Liver (tissue), 9 donors: ENCODE results near the gene PARD3. TPM values are rescaled to one million over a fixed set of nuclear protein-coding genes. Genes with fewer than 3 reads are reported as not detected.

Experiments
- DNase-seq: peaks from one replicate; pipeline ENCODE4 v3.0.0-alpha.2; 2017; ENCODE audit warnings: low spot score
- H3K27ac ChIP-seq, 2 donors: one replicate each; pipeline ENCODE4 v1.7.0; 2013; ENCODE audit warnings: inconsistent platforms in 2 of 2, low read length in 2 of 2, control low read depth in 1 of 2, low read depth in 1 of 2, mild to moderate bottlenecking in 1 of 2
- H3K27me3 ChIP-seq, 4 donors: one replicate each; pipeline versions ENCODE4 v1.6.1 to v1.7.0; 2013; ENCODE audit warnings: low read length in 3 of 4, inconsistent platforms in 1 of 4, mild to moderate bottlenecking in 1 of 4, moderate library complexity in 1 of 4; ENCODE audit not compliant: control insufficient read depth in 4 of 4, insufficient read depth in 4 of 4
- H3K36me3 ChIP-seq, 4 donors: one replicate each; pipeline versions ENCODE4 v1.6.1 to v1.7.0; 2013; ENCODE audit warnings: low read length in 3 of 4, mild to moderate bottlenecking in 3 of 4, low read depth in 1 of 4, moderate library complexity in 1 of 4; ENCODE audit not compliant: control insufficient read depth in 4 of 4, insufficient read depth in 3 of 4
- H3K4me1 ChIP-seq, 4 donors: one replicate each; pipeline versions ENCODE4 v1.6.1 to v1.7.0; 2013; ENCODE audit warnings: low read length in 3 of 4, mild to moderate bottlenecking in 3 of 4, moderate library complexity in 1 of 4; ENCODE audit not compliant: control insufficient read depth in 4 of 4, insufficient read depth in 4 of 4
- H3K4me3 ChIP-seq, 3 donors: one replicate each; pipeline versions ENCODE4 v1.6.1 to v1.7.0; 2013; ENCODE audit warnings: low read length in 3 of 3, control low read depth in 1 of 3, low read depth in 1 of 3, mild to moderate bottlenecking in 1 of 3
- H3K9ac ChIP-seq, 2 donors: one replicate each; pipeline ENCODE4 v1.7.0; 2013; ENCODE audit warnings: low read length in 2 of 2, mild to moderate bottlenecking in 2 of 2, moderate library complexity in 2 of 2, control low read depth in 1 of 2, low read depth in 1 of 2
- H3K9me3 ChIP-seq, 4 donors: one replicate each; pipeline versions ENCODE4 v1.6.1 to v1.7.0; 2013; ENCODE audit warnings: low read length in 3 of 4; ENCODE audit not compliant: control insufficient read depth in 4 of 4
- EGR1 ChIP-seq, 2 donors: IDR thresholded peaks; 2 replicates each; pipeline ENCODE4 v1.6.1; 2016 to 2018; ENCODE audit warnings: antibody characterized with exemption in 2 of 2, low read depth in 2 of 2
- FOXA1 ChIP-seq: IDR thresholded peaks from 2 replicates; pipeline ENCODE4 v1.6.1; 2016; ENCODE audit warnings: antibody characterized with exemption
- FOXA2 ChIP-seq: IDR thresholded peaks from 2 replicates; pipeline ENCODE4 v1.6.1; 2016; ENCODE audit warnings: antibody characterized with exemption
- GABPA ChIP-seq, 2 donors: IDR thresholded peaks in 1 of 2; conservative IDR thresholded peaks in 1 of 2; 2 replicates each; pipeline ENCODE4 v1.6.1; 2016; ENCODE audit warnings: antibody characterized with exemption in 2 of 2, mild to moderate bottlenecking in 1 of 2, moderate library complexity in 1 of 2
- HNF4A ChIP-seq, 2 donors: conservative IDR thresholded peaks; 2 replicates each; pipeline ENCODE4 v1.6.1; 2016; ENCODE audit warnings: antibody characterized with exemption in 2 of 2, mild to moderate bottlenecking in 2 of 2
- HNF4G ChIP-seq: IDR thresholded peaks from 2 replicates; pipeline ENCODE4 v1.6.1; 2016; ENCODE audit warnings: antibody characterized with exemption
- JUND ChIP-seq, 2 donors: IDR thresholded peaks; 2 replicates each; pipeline ENCODE4 v1.6.1; 2016; ENCODE audit warnings: antibody characterized with exemption in 2 of 2
- NR2F2 ChIP-seq: IDR thresholded peaks from 2 replicates; pipeline ENCODE4 v1.6.1; 2016; ENCODE audit warnings: antibody characterized with exemption
- RAD21 ChIP-seq, 2 donors: IDR thresholded peaks; 2 replicates each; pipeline ENCODE4 v1.6.1; 2016; ENCODE audit warnings: antibody characterized with exemption in 2 of 2, mild to moderate bottlenecking in 2 of 2
- SP1 ChIP-seq: IDR thresholded peaks from 2 replicates; pipeline ENCODE4 v1.6.1; 2018; ENCODE audit warnings: antibody characterized with exemption, mild to moderate bottlenecking
- TAF1 ChIP-seq: conservative IDR thresholded peaks from 2 replicates; pipeline ENCODE4 v1.6.1; 2016; ENCODE audit warnings: antibody characterized with exemption, mild to moderate bottlenecking
- YY1 ChIP-seq: IDR thresholded peaks from 2 replicates; pipeline ENCODE4 v1.6.1; 2016; ENCODE audit warnings: antibody characterized with exemption, mild to moderate bottlenecking
- WGBS: extraction: QIAGEN DNeasy Blood & Tissue Kit; methylation state at CpG from one replicate; pipeline ENCODE4 v1.1.7; 2013; 5-methylcytosine and 5-hydroxymethylcytosine counted together
- polyA plus RNA-seq, 2 donors: library from polyadenylated mRNA; stranded (reverse) in 1 of 2; unstranded in 1 of 2; fragments of 200-250 nt in 1 of 2; fragments of >200 nt in 1 of 2; fragmentation: Nextera tagmentation in 1 of 2; extraction: Ambion mirVana in 1 of 2; gene quantifications; one replicate each; pipeline versions ENCODE4 v1.2.1 to v1.2.3, GENCODE V29; 2013 to 2015
- total RNA-seq, 2 donors: library from RNA; depleted of rRNA; stranded (reverse); fragments of >200 nt; gene quantifications; one replicate each; pipeline ENCODE4 v1.2.3, GENCODE V29; 2014
- TF ChIP-seq, protein P1 (sequence below): IDR thresholded peaks from 2 replicates; pipeline ENCODE4 v1.6.1; 2016; ENCODE audit warnings: antibody characterized with exemption, mild to moderate bottlenecking
- TF ChIP-seq, protein P2 (sequence below): IDR thresholded peaks from 2 replicates; pipeline ENCODE4 v1.6.1; 2016; ENCODE audit warnings: antibody characterized with exemption
- TF ChIP-seq, protein P3 (sequence below): IDR thresholded peaks from 2 replicates; pipeline ENCODE4 v1.6.1; 2016; ENCODE audit warnings: antibody characterized with exemption
- donor health status: healthy.
- donor health status: healthy.
- donor health status: healthy.
- donor health status: healthy.
- donor health status: healthy.

PARD3 gene
- total and polyA plus RNA-seq, 4 donors = 12.3 to 43.8 (median 13.5) TPM

DNA sequence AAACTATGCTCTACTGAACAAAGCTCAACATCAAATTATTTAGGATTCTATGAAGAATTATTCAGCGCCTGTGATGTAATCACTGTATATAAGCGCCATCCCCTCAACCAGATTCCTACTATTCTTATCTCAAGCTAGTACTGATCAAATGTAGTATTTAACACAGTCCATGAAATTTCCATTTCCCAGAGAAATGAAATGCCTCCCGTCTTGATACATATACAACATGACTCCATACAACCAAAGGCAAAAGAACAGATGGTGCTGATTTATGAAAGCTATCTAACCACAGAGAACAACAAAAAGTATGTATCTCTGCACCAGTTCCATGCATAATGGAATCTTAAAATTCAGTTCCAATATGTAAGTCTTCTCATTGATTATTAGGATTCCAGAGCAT is 406.1 kb downstream of the PARD3 start:
- Histone ChIP-seq H3K27me3 (no peaks in the 10 kb centered on the region), H3K4me3 (no peak overlapping the region), H3K27ac (no peak overlapping the region), H3K9ac (no peak overlapping the region), H3K36me3 (no peaks in the 10 kb centered on the region), H3K9me3 (no peaks in the 10 kb centered on the region), H3K4me1 (no peaks in the 10 kb centered on the region)
- no peak for TF ChIP-seq NR2F2
- TF ChIP-seq YY1 = no peak
- TF ChIP-seq, protein P1, sequence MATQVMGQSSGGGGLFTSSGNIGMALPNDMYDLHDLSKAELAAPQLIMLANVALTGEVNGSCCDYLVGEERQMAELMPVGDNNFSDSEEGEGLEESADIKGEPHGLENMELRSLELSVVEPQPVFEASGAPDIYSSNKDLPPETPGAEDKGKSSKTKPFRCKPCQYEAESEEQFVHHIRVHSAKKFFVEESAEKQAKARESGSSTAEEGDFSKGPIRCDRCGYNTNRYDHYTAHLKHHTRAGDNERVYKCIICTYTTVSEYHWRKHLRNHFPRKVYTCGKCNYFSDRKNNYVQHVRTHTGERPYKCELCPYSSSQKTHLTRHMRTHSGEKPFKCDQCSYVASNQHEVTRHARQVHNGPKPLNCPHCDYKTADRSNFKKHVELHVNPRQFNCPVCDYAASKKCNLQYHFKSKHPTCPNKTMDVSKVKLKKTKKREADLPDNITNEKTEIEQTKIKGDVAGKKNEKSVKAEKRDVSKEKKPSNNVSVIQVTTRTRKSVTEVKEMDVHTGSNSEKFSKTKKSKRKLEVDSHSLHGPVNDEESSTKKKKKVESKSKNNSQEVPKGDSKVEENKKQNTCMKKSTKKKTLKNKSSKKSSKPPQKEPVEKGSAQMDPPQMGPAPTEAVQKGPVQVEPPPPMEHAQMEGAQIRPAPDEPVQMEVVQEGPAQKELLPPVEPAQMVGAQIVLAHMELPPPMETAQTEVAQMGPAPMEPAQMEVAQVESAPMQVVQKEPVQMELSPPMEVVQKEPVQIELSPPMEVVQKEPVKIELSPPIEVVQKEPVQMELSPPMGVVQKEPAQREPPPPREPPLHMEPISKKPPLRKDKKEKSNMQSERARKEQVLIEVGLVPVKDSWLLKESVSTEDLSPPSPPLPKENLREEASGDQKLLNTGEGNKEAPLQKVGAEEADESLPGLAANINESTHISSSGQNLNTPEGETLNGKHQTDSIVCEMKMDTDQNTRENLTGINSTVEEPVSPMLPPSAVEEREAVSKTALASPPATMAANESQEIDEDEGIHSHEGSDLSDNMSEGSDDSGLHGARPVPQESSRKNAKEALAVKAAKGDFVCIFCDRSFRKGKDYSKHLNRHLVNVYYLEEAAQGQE = no peak
- TF ChIP-seq FOXA2 = no peak
- no peak for TF ChIP-seq JUND (IDR thresholded peaks at IDR 0.05)
- TF ChIP-seq HNF4G = no peak
- TF ChIP-seq TAF1 = no peak
- TF ChIP-seq EGR1 (IDR thresholded peaks at IDR 0.05; ENCODE audit: low read depth in 2 of 2) = no peak
- no peak for TF ChIP-seq FOXA1
- no peak for TF ChIP-seq RAD21 (IDR thresholded peaks at IDR 0.05)
- TF ChIP-seq HNF4A (conservative IDR thresholded peaks at IDR 0.05) = no peak
- TF ChIP-seq, protein P2, sequence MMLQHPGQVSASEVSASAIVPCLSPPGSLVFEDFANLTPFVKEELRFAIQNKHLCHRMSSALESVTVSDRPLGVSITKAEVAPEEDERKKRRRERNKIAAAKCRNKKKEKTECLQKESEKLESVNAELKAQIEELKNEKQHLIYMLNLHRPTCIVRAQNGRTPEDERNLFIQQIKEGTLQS = no peak
- no peak for TF ChIP-seq GABPA (IDR thresholded peaks at IDR 0.05 in 1 of 2, conservative IDR thresholded peaks at IDR 0.05 in 1 of 2)
- TF ChIP-seq, protein P3, sequence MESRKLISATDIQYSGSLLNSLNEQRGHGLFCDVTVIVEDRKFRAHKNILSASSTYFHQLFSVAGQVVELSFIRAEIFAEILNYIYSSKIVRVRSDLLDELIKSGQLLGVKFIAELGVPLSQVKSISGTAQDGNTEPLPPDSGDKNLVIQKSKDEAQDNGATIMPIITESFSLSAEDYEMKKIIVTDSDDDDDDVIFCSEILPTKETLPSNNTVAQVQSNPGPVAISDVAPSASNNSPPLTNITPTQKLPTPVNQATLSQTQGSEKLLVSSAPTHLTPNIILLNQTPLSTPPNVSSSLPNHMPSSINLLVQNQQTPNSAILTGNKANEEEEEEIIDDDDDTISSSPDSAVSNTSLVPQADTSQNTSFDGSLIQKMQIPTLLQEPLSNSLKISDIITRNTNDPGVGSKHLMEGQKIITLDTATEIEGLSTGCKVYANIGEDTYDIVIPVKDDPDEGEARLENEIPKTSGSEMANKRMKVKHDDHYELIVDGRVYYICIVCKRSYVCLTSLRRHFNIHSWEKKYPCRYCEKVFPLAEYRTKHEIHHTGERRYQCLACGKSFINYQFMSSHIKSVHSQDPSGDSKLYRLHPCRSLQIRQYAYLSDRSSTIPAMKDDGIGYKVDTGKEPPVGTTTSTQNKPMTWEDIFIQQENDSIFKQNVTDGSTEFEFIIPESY = no peak
- TF ChIP-seq SP1 = no peak
- 94% methylated on average over 3 of the region's 3 CpGs for WGBS
- no peak for DNase-seq

DNA sequence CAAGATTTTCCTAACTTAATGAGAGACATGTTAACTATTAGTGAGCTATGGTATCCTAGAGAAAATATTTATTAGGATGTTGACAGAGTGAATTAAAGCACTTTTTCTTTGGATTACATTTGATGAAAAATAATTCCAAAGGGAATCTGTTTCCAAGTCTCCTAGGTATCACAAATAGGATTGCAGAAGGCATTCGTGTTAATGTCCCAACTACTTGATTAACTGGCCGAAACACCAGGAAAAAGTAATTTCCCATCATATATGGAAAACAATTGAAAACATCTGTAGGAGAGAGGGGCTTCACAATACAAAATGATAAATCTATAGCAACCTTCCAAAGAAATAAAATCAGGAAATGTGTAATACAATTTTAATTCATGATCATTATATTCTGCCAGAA is 406.7 kb downstream of the PARD3 start:
- Histone ChIP-seq H3K9me3 (no peaks in the 10 kb centered on the region), H3K4me1 (no peaks in the 10 kb centered on the region), H3K9ac (no peak overlapping the region), H3K27ac (no peak overlapping the region), H3K27me3 (no peaks in the 10 kb centered on the region), H3K36me3 (no peaks in the 10 kb centered on the region), H3K4me3 (no peak overlapping the region)
- DNase-seq = no peak
- WGBS = 91% methylated on average over 2 of the region's 2 CpGs
- TF ChIP-seq, protein P2 = no peak
- TF ChIP-seq YY1 = no peak
- TF ChIP-seq, protein P1 = no peak
- no peak for TF ChIP-seq TAF1
